ENCODE measurements around the gene ERGIC1. TPM values are rescaled to one million over a fixed set of nuclear protein-coding genes. Genes with fewer than 3 reads are reported as not detected.

The ERGIC1 gene
- total and polyA plus RNA-seq, 10 of the 15 experiments (the other 5 are each of a cell fraction or from before 2014, with no cell fraction given): 8.8 to 104 (median 76.3) TPM

GRCh38 chr5:172876578-172876977, 42.5 kb downstream of the ERGIC1 start:
- no peak overlapping the region for H3K4me3 ChIP-seq
- CTCF ChIA-PET: interaction anchor here (0.8 kb wide), 1 partner anchor 104 kb away, joined by 3 read pairs; no protein-coding TSS in a partner anchor
- DNase-seq (ENCODE audit: low read depth, low spot score) (no peak), FAIRE-seq (no peak), ATAC-seq (no peak)
- H3K27ac ChIP-seq (ENCODE audit: control insufficient read depth, insufficient read depth): no peak overlapping the region
- BruUV-seq (replicated peaks): no TSS peak
- no peaks in the 10 kb centered on the region; a peak in 1 of 4 replicates for H3K36me3 ChIP-seq (ENCODE audit: control insufficient read depth in 2 of 2, insufficient read depth in 2 of 2, low read length in 1 of 2)
- TF ChIP-seq NBN (IDR thresholded peaks at IDR 0.05) (no peak), MYB (IDR thresholded peaks at IDR 0.05; ENCODE audit: borderline replicate concordance, low read depth, low read length) (no peak)
- no peaks in the 10 kb centered on the region for H3K27me3 ChIP-seq (replicated peaks in 1 of 2; ENCODE audit: control insufficient read depth in 2 of 2, insufficient read depth in 2 of 2, low read length in 1 of 2)
- intact Hi-C loops (cut with micrococcal nuclease; ENCODE audit: unreplicated experiment) (no loop called here), in situ Hi-C loops (cut with MboI) (no loop called here)
- WGBS (ENCODE audit: insufficient coverage, insufficient replicate concordance, low lambda C conversion rate, missing lambda C conversion rate): 98% methylated on average over 8 of the region's 8 CpGs
- POLR2A ChIA-PET: interaction anchor here (1.1 to 1.2 kb wide), 2 partner anchors 13 to 17 kb away, joined by 3 read pairs; no protein-coding TSS in a partner anchor
- H3K79me2 ChIP-seq (ENCODE audit: control insufficient read depth, insufficient read depth, low read length): peaks cover 11% of the 10 kb centered on the region
- peaks cover 6% of the 10 kb centered on the region for H3K4me1 ChIP-seq (ENCODE audit: control insufficient read depth, insufficient read depth, low read length)
- RAD21 ChIA-PET (ENCODE audit: unreplicated experiment): no interaction called here
- no peak overlapping the region for H3K4me2 ChIP-seq (ENCODE audit: control insufficient read depth, insufficient read depth)
- SMC1A ChIA-PET (ENCODE audit: uncharacterized antibody, unreplicated experiment): interaction anchor here (0.6 to 1.4 kb wide), 5 partner anchors 27 to 99 kb away, joined by 3 read pairs; no protein-coding TSS in a partner anchor
- no peaks in the 10 kb centered on the region for H3K9me3 ChIP-seq (replicated peaks; ENCODE audit: control insufficient read depth, insufficient read depth, low read length)
- H3K9ac ChIP-seq (ENCODE audit: control insufficient read depth, insufficient read depth, low read length): no peak overlapping the region
- H4K20me1 ChIP-seq (ENCODE audit: control insufficient read depth, insufficient read depth): peaks cover 3% of the 10 kb centered on the region; the same call in 1 of the 2 replicates
- H2AFZ ChIP-seq (ENCODE audit: control insufficient read depth, low read depth, low read length): no peak overlapping the region

- Histone ChIP-seq H3K9ac (ENCODE audit: control insufficient read depth, insufficient read depth, low read length) (no peak overlapping the region), H3K4me1 (ENCODE audit: control insufficient read depth, insufficient read depth, low read length) (peaks cover 16% of the 10 kb centered on the region), H3K79me2 (ENCODE audit: control insufficient read depth, insufficient read depth, low read length) (peaks cover 16% of the 10 kb centered on the region), H3K4me2 (ENCODE audit: control insufficient read depth, insufficient read depth) (no peak overlapping the region), H3K9me3 (replicated peaks; ENCODE audit: control insufficient read depth, insufficient read depth, low read length) (no peaks in the 10 kb centered on the region; the same call in 2 of the 3 replicates), H3K36me3 (ENCODE audit: control insufficient read depth in 2 of 2, insufficient read depth in 2 of 2, low read length in 1 of 2) (no peaks in the 10 kb centered on the region; a peak in 1 of 4 replicates), H3K4me3 (no peak overlapping the region), H4K20me1 (ENCODE audit: control insufficient read depth, insufficient read depth) (peaks cover 3% of the 10 kb centered on the region; the same call in 1 of the 2 replicates), H2AFZ (ENCODE audit: control insufficient read depth, low read depth, low read length) (no peak overlapping the region), H3K27ac (ENCODE audit: control insufficient read depth, insufficient read depth) (no peak overlapping the region), H3K27me3 (replicated peaks in 1 of 2; ENCODE audit: control insufficient read depth in 2 of 2, insufficient read depth in 2 of 2, low read length in 1 of 2) (no peaks in the 10 kb centered on the region)
- ATAC-seq: no peak
- no peak for DNase-seq (ENCODE audit: low read depth, low spot score)
- no peak for FAIRE-seq
- intact Hi-C loops (cut with micrococcal nuclease; ENCODE audit: unreplicated experiment): no loop called here
- SMC1A ChIA-PET (ENCODE audit: uncharacterized antibody, unreplicated experiment): interaction anchor here (0.8 kb wide), 2 partner anchors 37 to 54 kb away, joined by 3 read pairs; no protein-coding TSS in a partner anchor
- no TSS peak for BruUV-seq (replicated peaks)
- POLR2A ChIA-PET: interaction anchor here (0.7 kb wide), 1 partner anchor 102 kb away, joined by 4 read pairs; no protein-coding TSS in a partner anchor
- CTCF ChIA-PET: no interaction called here
- RAD21 ChIA-PET (ENCODE audit: unreplicated experiment): no interaction called here
- WGBS (ENCODE audit: insufficient coverage, insufficient replicate concordance, low lambda C conversion rate, missing lambda C conversion rate): 92% methylated on average over 9 of the region's 9 CpGs
- in situ Hi-C loops (cut with MboI): no loop called here
- TF ChIP-seq BHLHE40 (IDR thresholded peaks at IDR 0.05; ENCODE audit: borderline replicate concordance in 1 of 2, low read depth in 2 of 2, low read length in 1 of 2) (no peak), ELK1 (IDR thresholded peaks at IDR 0.05; ENCODE audit: low read depth, low read length) (no peak), STAT1 (conservative IDR thresholded peaks at IDR 0.05) (no peak), ZNF207 (IDR thresholded peaks at IDR 0.05; ENCODE audit: borderline replicate concordance) (no peak), PAX5 (IDR thresholded peaks at IDR 0.05; ENCODE audit: borderline replicate concordance, low read depth, low read length) (no peak), TBL1XR1 (IDR thresholded peaks at IDR 0.05; ENCODE audit: low read depth, low read length) (no peak), CREM (IDR thresholded peaks at IDR 0.05; ENCODE audit: low read depth) (no peak), IRF3 (IDR thresholded peaks at IDR 0.05) (no peak), E4F1 (IDR thresholded peaks at IDR 0.05; ENCODE audit: borderline replicate concordance, partially characterized antibody) (no peak)
Observed at GRCh38 chr5:172877466-172878260, 43.6 kb downstream of the ERGIC1 start.
